ENCODE results near the gene BACH2.

The BACH2 gene

GRCh38 chr6:90157441-90157840 is 139.2 kb downstream of the BACH2 start:
- no peak overlapping the region for H3K9ac ChIP-seq (ENCODE audit: low read depth, low read length, poor library complexity)
- H3K4ac ChIP-seq (ENCODE audit: low read length), result no peak overlapping the region
- H3K4me2 ChIP-seq (ENCODE audit: insufficient read depth, low read length, poor library complexity, severe bottlenecking), result no peak overlapping the region
- H3K18ac ChIP-seq (ENCODE audit: low read length), result no peak overlapping the region
- no peak overlapping the region for H3K23ac ChIP-seq (ENCODE audit: low read depth, low read length, poor library complexity)
- no peak overlapping the region for H3K4me3 ChIP-seq (ENCODE audit: low read length in 2 of 2)
- DNase-seq (ENCODE audit: low spot score), result no peak
- no peak overlapping the region for H2BK15ac ChIP-seq (ENCODE audit: low read length)
- H3K9me3 ChIP-seq (replicated peaks in 1 of 2; ENCODE audit: control insufficient read depth in 2 of 2, insufficient read depth in 1 of 2, low read depth in 1 of 2, low read length in 2 of 2), result no peaks in the 10 kb centered on the region
- no peaks in the 10 kb centered on the region for H3K79me1 ChIP-seq (ENCODE audit: low read depth, low read length)
- H2BK5ac ChIP-seq (ENCODE audit: low read length), result no peak overlapping the region
- no peak overlapping the region for H2AFZ ChIP-seq (ENCODE audit: low read length)
- H4K91ac ChIP-seq (ENCODE audit: low read depth, low read length, poor library complexity), result no peak overlapping the region
- H3K4me1 ChIP-seq (ENCODE audit: control insufficient read depth in 2 of 2, insufficient read depth in 1 of 2, low read depth in 1 of 2, low read length in 2 of 2), result peaks cover 16 to 17% of the 10 kb centered on the region in 2 donors
- H2AK5ac ChIP-seq (ENCODE audit: low read depth, low read length), result no peak overlapping the region
- no peak overlapping the region for H3K14ac ChIP-seq (ENCODE audit: low read length)
- no peak overlapping the region for H2BK12ac ChIP-seq (ENCODE audit: low read length)
- no peak overlapping the region for H2BK120ac ChIP-seq (ENCODE audit: low read depth, low read length)
- no peak overlapping the region for H3K27ac ChIP-seq (replicated peaks; ENCODE audit: low read length)
- H3K36me3 ChIP-seq (replicated peaks in 1 of 2; ENCODE audit: control insufficient read depth in 2 of 2, insufficient read depth in 2 of 2, low read length in 2 of 2), result no peaks in the 10 kb centered on the region
- no CpG with 5 or more reads among the region's 7 CpGs for WGBS, 2 donors (ENCODE audit: extremely low coverage in 2 of 2, insufficient read length in 2 of 2, insufficient replicate concordance in 1 of 2)
- no peak overlapping the region for H4K8ac ChIP-seq (ENCODE audit: low read depth, low read length)
- no peaks in the 10 kb centered on the region for H3K27me3 ChIP-seq (ENCODE audit: control insufficient read depth in 3 of 3, insufficient read depth in 3 of 3, low read depth in 1 of 3, low read length in 3 of 3)

- Histone ChIP-seq H3K4me3 (ENCODE audit: low read length in 2 of 2) (no peak overlapping the region), H3K14ac (ENCODE audit: low read length) (no peak overlapping the region), H3K18ac (ENCODE audit: low read length) (no peak overlapping the region), H3K23ac (ENCODE audit: low read depth, low read length, poor library complexity) (no peak overlapping the region), H2BK15ac (ENCODE audit: low read length) (no peak overlapping the region), H2BK120ac (ENCODE audit: low read depth, low read length) (no peak overlapping the region), H3K4ac (ENCODE audit: low read length) (no peak overlapping the region), H3K4me1 (ENCODE audit: control insufficient read depth in 2 of 2, insufficient read depth in 1 of 2, low read depth in 1 of 2, low read length in 2 of 2) (peaks cover 16 to 17% of the 10 kb centered on the region in 2 donors), H3K9me3 (replicated peaks in 1 of 2; ENCODE audit: control insufficient read depth in 2 of 2, insufficient read depth in 1 of 2, low read depth in 1 of 2, low read length in 2 of 2) (no peaks in the 10 kb centered on the region), H4K8ac (ENCODE audit: low read depth, low read length) (no peak overlapping the region), H4K91ac (ENCODE audit: low read depth, low read length, poor library complexity) (no peak overlapping the region), H2BK12ac (ENCODE audit: low read length) (no peak overlapping the region), H3K27ac (replicated peaks; ENCODE audit: low read length) (no peak overlapping the region), H2AK5ac (ENCODE audit: low read depth, low read length) (no peak overlapping the region), H3K9ac (ENCODE audit: low read depth, low read length, poor library complexity) (no peak overlapping the region), H3K36me3 (replicated peaks in 1 of 2; ENCODE audit: control insufficient read depth in 2 of 2, insufficient read depth in 2 of 2, low read length in 2 of 2) (no peaks in the 10 kb centered on the region), H3K4me2 (ENCODE audit: insufficient read depth, low read length, poor library complexity, severe bottlenecking) (no peak overlapping the region), H2BK5ac (ENCODE audit: low read length) (no peak overlapping the region), H2AFZ (ENCODE audit: low read length) (no peak overlapping the region), H3K79me1 (ENCODE audit: low read depth, low read length) (no peaks in the 10 kb centered on the region), H3K27me3 (ENCODE audit: control insufficient read depth in 3 of 3, insufficient read depth in 3 of 3, low read depth in 1 of 3, low read length in 3 of 3) (no peaks in the 10 kb centered on the region)
- no peak for DNase-seq (ENCODE audit: low spot score)
- WGBS, 2 donors (ENCODE audit: extremely low coverage in 2 of 2, insufficient read length in 2 of 2, insufficient replicate concordance in 1 of 2), result no CpG with 5 or more reads among the region's 5 CpGs
These were observed 139.8 kb downstream of the BACH2 start for GRCh38 chr6:90156861-90157260.

GRCh38 chr6:90154755-90155470 is 141.7 kb downstream of the BACH2 start:
- H3K14ac ChIP-seq (ENCODE audit: low read length), result no peak overlapping the region
- H2BK120ac ChIP-seq (ENCODE audit: low read depth, low read length), result no peak overlapping the region
- H3K4ac ChIP-seq (ENCODE audit: low read length), result no peak overlapping the region
- no peak overlapping the region for H4K91ac ChIP-seq (ENCODE audit: low read depth, low read length, poor library complexity)
- DNase-seq (ENCODE audit: low spot score), result no peak
- H2AFZ ChIP-seq (ENCODE audit: low read length), result no peak overlapping the region
- peaks cover 3% of the 10 kb centered on the region for H3K79me1 ChIP-seq (ENCODE audit: low read depth, low read length)
- H2BK12ac ChIP-seq (ENCODE audit: low read length), result no peak overlapping the region
- no peak overlapping the region for H2AK5ac ChIP-seq (ENCODE audit: low read depth, low read length)
- H3K9ac ChIP-seq (ENCODE audit: low read depth, low read length, poor library complexity), result no peak overlapping the region
- no peak overlapping the region for H3K18ac ChIP-seq (ENCODE audit: low read length)
- no peaks in the 10 kb centered on the region for H3K36me3 ChIP-seq (replicated peaks in 1 of 2; ENCODE audit: control insufficient read depth in 2 of 2, insufficient read depth in 2 of 2, low read length in 2 of 2)
- H2BK15ac ChIP-seq (ENCODE audit: low read length), result no peak overlapping the region
- H3K23ac ChIP-seq (ENCODE audit: low read depth, low read length, poor library complexity), result no peak overlapping the region
- H3K4me2 ChIP-seq (ENCODE audit: insufficient read depth, low read length, poor library complexity, severe bottlenecking), result no peak overlapping the region
- H4K8ac ChIP-seq (ENCODE audit: low read depth, low read length), result no peak overlapping the region
- no peak overlapping the region for H3K27ac ChIP-seq (replicated peaks; ENCODE audit: low read length)
- peaks cover 10 to 12% of the 10 kb centered on the region in 2 donors for H3K4me1 ChIP-seq (ENCODE audit: control insufficient read depth in 2 of 2, insufficient read depth in 1 of 2, low read depth in 1 of 2, low read length in 2 of 2)
- H3K4me3 ChIP-seq (ENCODE audit: low read length in 2 of 2), result no peak overlapping the region
- no peaks in the 10 kb centered on the region for H3K27me3 ChIP-seq (ENCODE audit: control insufficient read depth in 3 of 3, insufficient read depth in 3 of 3, low read depth in 1 of 3, low read length in 3 of 3)
- no CpG with 5 or more reads among the region's 8 CpGs for WGBS, 2 donors (ENCODE audit: extremely low coverage in 2 of 2, insufficient read length in 2 of 2, insufficient replicate concordance in 1 of 2)
- H2BK5ac ChIP-seq (ENCODE audit: low read length), result no peak overlapping the region
- peaks cover 0 to 2% of the 10 kb centered on the region in 2 donors for H3K9me3 ChIP-seq (replicated peaks in 1 of 2; ENCODE audit: control insufficient read depth in 2 of 2, insufficient read depth in 1 of 2, low read depth in 1 of 2, low read length in 2 of 2)

GRCh38 chr6:90151576-90152422 is 144.8 kb downstream of the BACH2 start:
- no peak overlapping the region for H3K4me3 ChIP-seq (ENCODE audit: low read length in 2 of 2)
- H3K27ac ChIP-seq (replicated peaks; ENCODE audit: low read length), result no peak overlapping the region
- H4K91ac ChIP-seq (ENCODE audit: low read depth, low read length, poor library complexity), result no peak overlapping the region
- H2BK12ac ChIP-seq (ENCODE audit: low read length), result no peak overlapping the region
- peaks cover 0 to 7% of the 10 kb centered on the region in 2 donors for H3K4me1 ChIP-seq (ENCODE audit: control insufficient read depth in 2 of 2, insufficient read depth in 1 of 2, low read depth in 1 of 2, low read length in 2 of 2)
- H2BK15ac ChIP-seq (ENCODE audit: low read length), result no peak overlapping the region
- H3K14ac ChIP-seq (ENCODE audit: low read length), result no peak overlapping the region
- H3K9me3 ChIP-seq (replicated peaks in 1 of 2; ENCODE audit: control insufficient read depth in 2 of 2, insufficient read depth in 1 of 2, low read depth in 1 of 2, low read length in 2 of 2), result peaks cover 0 to 2% of the 10 kb centered on the region in 2 donors
- no peak overlapping the region for H3K4me2 ChIP-seq (ENCODE audit: insufficient read depth, low read length, poor library complexity, severe bottlenecking)
- H2AFZ ChIP-seq (ENCODE audit: low read length), result no peak overlapping the region
- H3K4ac ChIP-seq (ENCODE audit: low read length), result no peak overlapping the region
- no peak overlapping the region for H2BK5ac ChIP-seq (ENCODE audit: low read length)
- H2BK120ac ChIP-seq (ENCODE audit: low read depth, low read length), result no peak overlapping the region
- H3K36me3 ChIP-seq (replicated peaks in 1 of 2; ENCODE audit: control insufficient read depth in 2 of 2, insufficient read depth in 2 of 2, low read length in 2 of 2), result no peaks in the 10 kb centered on the region
- WGBS, 2 donors (ENCODE audit: extremely low coverage in 2 of 2, insufficient read length in 2 of 2, insufficient replicate concordance in 1 of 2), result no CpG with 5 or more reads among the region's 4 CpGs
- DNase-seq (ENCODE audit: low spot score), result no peak
- H3K27me3 ChIP-seq (ENCODE audit: control insufficient read depth in 3 of 3, insufficient read depth in 3 of 3, low read depth in 1 of 3, low read length in 3 of 3), result no peaks in the 10 kb centered on the region
- H3K9ac ChIP-seq (ENCODE audit: low read depth, low read length, poor library complexity), result no peak overlapping the region
- H4K8ac ChIP-seq (ENCODE audit: low read depth, low read length), result no peak overlapping the region
- peaks cover 3% of the 10 kb centered on the region for H3K79me1 ChIP-seq (ENCODE audit: low read depth, low read length)
- no peak overlapping the region for H3K23ac ChIP-seq (ENCODE audit: low read depth, low read length, poor library complexity)
- no peak overlapping the region for H2AK5ac ChIP-seq (ENCODE audit: low read depth, low read length)
- H3K18ac ChIP-seq (ENCODE audit: low read length), result no peak overlapping the region
